IgD-negative memory B cell (primary cell): ENCODE measurements around the gene STARD9. TPM values are rescaled to one million over a fixed set of nuclear protein-coding genes. Genes with fewer than 3 reads are reported as not detected.
"Not testable (repeated sequence)": the region's sequence is repeated elsewhere in the genome, so short reads cannot be mapped to it uniquely, and the experiment has no call there.

ENCODE experiments used
- H3K27ac Mint-ChIP-seq, 3 donors: one replicate each; pipeline ENCODE4 v1.8.0; 2020 to 2022; ENCODE audit warnings: mild to moderate bottlenecking in 3 of 3, mixed read lengths in 3 of 3, moderate library complexity in 1 of 3
- H3K27me3 Mint-ChIP-seq: one replicate; pipeline ENCODE4 v1.8.0; 2021; ENCODE audit warnings: mixed read lengths
- H3K36me3 Mint-ChIP-seq: one replicate; pipeline ENCODE4 v1.8.0; 2020; ENCODE audit warnings: mild to moderate bottlenecking, mixed read lengths
- H3K4me1 Mint-ChIP-seq, 3 donors: one replicate each; pipeline ENCODE4 v1.8.0; 2020 to 2022; ENCODE audit warnings: mixed read lengths in 3 of 3, mild to moderate bottlenecking in 1 of 3
- H3K4me3 Mint-ChIP-seq, 4 donors: one replicate each; pipeline ENCODE4 v1.8.0; 2020 to 2022; ENCODE audit warnings: mild to moderate bottlenecking in 4 of 4, mixed read lengths in 4 of 4, moderate library complexity in 3 of 4
- H3K9me3 Mint-ChIP-seq, 3 donors: one replicate each; pipeline ENCODE4 v1.8.0; 2020 to 2021; ENCODE audit warnings: mixed read lengths in 3 of 3, mild to moderate bottlenecking in 1 of 3
- polyA plus RNA-seq: library from polyadenylated mRNA; unstranded; fragments of 300-500 nt; fragmentation: Illumina TruSeq; gene quantifications from one replicate; pipeline ENCODE4 v1.2.3, GENCODE V29; 2021

The STARD9 gene
- polyA plus RNA-seq, 1 donor from 2014 or later = 0.60 TPM

DNA sequence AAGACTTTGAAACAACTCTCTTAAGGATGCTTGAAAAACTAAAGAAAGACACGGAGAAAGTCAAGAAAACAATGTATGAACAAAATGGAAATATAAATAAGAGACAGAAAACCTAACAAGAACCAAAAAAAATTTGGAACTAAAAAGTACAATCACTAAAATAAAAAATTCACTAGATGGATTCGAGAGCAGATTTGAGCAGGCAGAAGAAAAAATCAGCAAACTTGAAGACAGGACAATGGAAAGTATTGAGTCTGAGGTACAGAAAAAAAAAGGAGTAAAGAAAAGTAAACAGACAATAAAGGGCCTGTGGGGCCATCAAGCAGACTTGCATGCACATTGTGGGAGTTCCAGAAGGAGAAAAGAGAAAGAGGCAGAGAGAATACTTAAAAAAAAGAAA, 174.9 kb downstream of the STARD9 start:
- no peak overlapping the region for H3K4me3 Mint-ChIP-seq

DNA sequence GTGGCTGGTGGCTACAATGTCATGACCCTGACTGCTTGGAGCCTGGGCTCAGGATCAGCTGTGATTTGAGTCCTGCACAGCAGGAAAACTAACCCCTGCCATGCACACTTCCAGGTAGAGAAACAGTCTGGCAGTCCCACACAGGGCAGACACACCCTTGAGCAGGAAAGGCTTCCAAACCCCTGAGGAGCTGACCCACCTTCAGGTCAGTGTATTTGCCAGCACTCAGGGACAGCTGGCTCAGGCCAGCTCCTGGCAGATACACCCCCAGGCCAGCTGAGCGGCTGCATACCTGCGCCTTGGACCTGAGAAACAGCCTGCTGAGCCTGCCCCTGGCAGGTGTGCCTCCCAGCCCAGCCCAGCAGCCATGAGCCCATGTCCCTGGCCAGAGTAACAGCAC, 183.7 kb downstream of the STARD9 start:
- H3K9me3 Mint-ChIP-seq = peaks cover 6 to 22% (median 12%) of the 10 kb centered on the region in 3 donors
- no peak overlapping the region for H3K4me3 Mint-ChIP-seq
- peaks cover 8% of the 10 kb centered on the region for H3K36me3 Mint-ChIP-seq
- H3K27me3 Mint-ChIP-seq = no peaks in the 10 kb centered on the region
- no peak overlapping the region for H3K27ac Mint-ChIP-seq
- peaks cover 0 to 3% (median 1%) of the 10 kb centered on the region in 3 donors for H3K4me1 Mint-ChIP-seq

More for the DNA sequence above, 174.9 kb downstream of the STARD9 start:
- Mint-ChIP-seq H3K27me3 (no peaks in the 10 kb centered on the region), H3K27ac (no peak overlapping the region), H3K4me1 (no peaks in the 10 kb centered on the region), H3K9me3 (peaks cover 0 to 6% (median 5%) of the 10 kb centered on the region in 3 donors), H3K36me3 (peaks cover 30% of the 10 kb centered on the region)

DNA sequence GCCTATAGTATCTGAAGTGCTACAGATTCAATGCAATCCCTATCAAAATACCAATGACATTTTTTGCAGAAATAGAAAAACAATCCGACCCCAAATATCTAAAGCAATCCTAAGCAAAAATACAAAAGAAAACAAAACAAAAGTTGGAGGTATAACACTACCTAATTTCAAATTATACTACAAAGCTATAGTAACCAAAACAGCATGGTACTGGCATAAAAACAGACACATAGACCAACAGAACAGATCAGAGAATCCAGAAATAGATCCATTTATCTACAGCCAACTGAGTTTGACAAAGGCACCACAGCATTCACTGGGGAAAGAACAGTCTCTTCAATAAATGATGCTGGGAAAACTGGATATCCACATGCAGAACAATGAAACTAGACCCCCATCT, 185.4 kb downstream of the STARD9 start:
- H3K4me3 Mint-ChIP-seq = no peak overlapping the region
- no peak overlapping the region for H3K27ac Mint-ChIP-seq
- peaks cover 6 to 27% (median 14%) of the 10 kb centered on the region in 3 donors for H3K9me3 Mint-ChIP-seq
- no peaks in the 10 kb centered on the region for H3K27me3 Mint-ChIP-seq
- peaks cover 1 to 3% (median 2%) of the 10 kb centered on the region in 3 donors for H3K4me1 Mint-ChIP-seq
- peaks cover 13% of the 10 kb centered on the region for H3K36me3 Mint-ChIP-seq

DNA sequence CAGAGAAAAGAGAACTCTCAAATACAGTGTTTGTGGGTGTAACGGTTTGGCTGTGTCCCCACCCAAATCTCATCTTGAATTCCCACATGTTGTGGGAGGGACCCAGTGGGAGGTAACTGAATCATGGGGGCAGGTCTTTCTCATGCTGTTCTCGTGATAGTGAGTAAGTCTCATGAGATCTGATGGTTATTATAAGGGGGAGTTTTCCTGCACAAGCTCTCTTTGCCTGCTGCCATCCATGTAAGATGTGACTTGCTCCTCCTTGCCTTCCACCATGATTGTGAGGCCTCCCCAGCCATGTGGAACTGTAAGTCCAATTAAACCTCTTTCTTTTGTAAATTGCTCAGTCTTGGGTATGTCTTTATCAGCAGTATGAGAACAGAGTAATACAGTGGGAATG, 186.4 kb downstream of the STARD9 start:
- H3K27ac Mint-ChIP-seq, H3K27me3 Mint-ChIP-seq, H3K4me3 Mint-ChIP-seq, H3K4me1 Mint-ChIP-seq: not testable (repeated sequence)
- peaks cover 19% of the 10 kb centered on the region for H3K36me3 Mint-ChIP-seq
- peaks cover 6 to 34% (median 19%) of the 10 kb centered on the region in 3 donors for H3K9me3 Mint-ChIP-seq

DNA sequence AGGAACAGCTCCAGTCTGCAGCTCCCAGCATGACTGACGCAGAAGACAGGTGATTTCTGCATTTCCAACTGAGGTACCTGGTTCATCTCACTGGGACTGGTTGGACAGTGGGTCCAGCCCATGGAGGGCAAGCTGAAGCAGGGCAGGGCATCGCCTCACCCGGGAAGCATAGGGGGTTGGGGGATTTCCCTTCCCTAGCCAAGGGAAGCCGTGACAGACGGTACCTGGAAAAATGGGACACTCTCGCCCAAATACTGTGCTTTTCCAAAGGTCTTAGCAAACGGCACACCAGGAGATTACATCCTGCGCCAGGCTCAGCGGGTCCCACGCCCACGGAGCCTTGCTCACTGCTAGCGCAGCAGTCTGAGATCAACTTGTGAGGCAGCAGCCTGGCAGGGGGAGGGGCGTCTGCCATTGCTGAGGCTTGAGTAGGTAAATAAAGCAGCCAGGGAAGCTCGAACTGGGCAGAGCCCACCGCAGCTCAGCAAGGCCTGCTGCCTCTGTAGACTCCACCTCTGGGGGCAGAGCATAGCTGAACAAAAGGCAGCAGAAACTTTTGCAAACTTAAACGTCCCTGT, 188.8 kb downstream of the STARD9 start:
- not testable (repeated sequence) for H3K27ac Mint-ChIP-seq, H3K4me3 Mint-ChIP-seq, H3K4me1 Mint-ChIP-seq, H3K27me3 Mint-ChIP-seq
- Mint-ChIP-seq H3K36me3 (peaks cover 27% of the 10 kb centered on the region), H3K9me3 (peaks cover 6 to 41% (median 19%) of the 10 kb centered on the region in 3 donors)

DNA sequence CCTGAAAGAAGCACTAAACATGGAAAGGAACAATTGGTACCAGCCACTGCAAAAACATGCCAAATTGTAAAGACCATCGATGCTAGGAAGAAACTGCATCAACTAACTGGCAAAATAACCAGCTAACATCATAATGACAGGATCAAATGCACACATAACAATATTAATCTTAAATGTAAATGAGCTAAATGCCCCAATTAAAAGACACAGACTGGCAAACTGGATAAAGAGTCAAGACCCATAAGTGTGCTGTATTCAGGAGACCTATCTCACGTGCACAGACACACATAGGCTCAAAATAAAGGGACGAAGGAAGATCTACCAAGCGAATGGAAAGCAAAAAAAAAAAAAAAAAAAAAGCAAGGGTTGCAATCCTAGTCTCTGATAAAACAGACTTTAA, 190.7 kb downstream of the STARD9 start:
- H3K4me3 Mint-ChIP-seq, H3K4me1 Mint-ChIP-seq, H3K27me3 Mint-ChIP-seq, H3K27ac Mint-ChIP-seq: not testable (repeated sequence)
- H3K9me3 Mint-ChIP-seq = peaks cover 7 to 30% (median 22%) of the 10 kb centered on the region in 3 donors
- peaks cover 34% of the 10 kb centered on the region for H3K36me3 Mint-ChIP-seq

Other genes with a start within 250 kb of the STARD9 start
- gene CAPN3, start 216.1 kb upstream of the STARD9 start, polyA plus RNA-seq = 1.3 TPM
- gene ZNF106, start 84.5 kb upstream of the STARD9 start, polyA plus RNA-seq = 66.5 TPM
- gene SNAP23, start 80.0 kb upstream of the STARD9 start, polyA plus RNA-seq = 113 TPM
- 7.8 TPM for gene LRRC57, start 26.8 kb upstream of the STARD9 start, polyA plus RNA-seq
- 31.1 TPM for gene HAUS2, start 26.8 kb upstream of the STARD9 start, polyA plus RNA-seq
- gene CDAN1, start 161.5 kb downstream of the STARD9 start, polyA plus RNA-seq = 10.4 TPM